ENCODE data around the gene ARID2.

ARID2 gene

GRCh38 chr12:45774508-45775162 is 45.1 kb downstream of the ARID2 start:
- no peak for ATAC-seq
- Mint-ChIP-seq H3K36me3 (peaks cover 15% of the 10 kb centered on the region), H3K4me1 (peaks cover 50% of the 10 kb centered on the region), H3K27me3 (no peaks in the 10 kb centered on the region), H3K9me3 (peaks cover under 1% of the 10 kb centered on the region), H3K27ac (no peak overlapping the region), H3K4me3 (no peak overlapping the region)

GRCh38 chr12:45775465-45775864 is 46.0 kb downstream of the ARID2 start:
- ATAC-seq: no peak
- Mint-ChIP-seq H3K4me3 (no peak overlapping the region), H3K27ac (no peak overlapping the region), H3K36me3 (peaks cover 8% of the 10 kb centered on the region), H3K4me1 (peaks cover 43% of the 10 kb centered on the region), H3K27me3 (no peaks in the 10 kb centered on the region), H3K9me3 (no peaks in the 10 kb centered on the region)

DNA sequence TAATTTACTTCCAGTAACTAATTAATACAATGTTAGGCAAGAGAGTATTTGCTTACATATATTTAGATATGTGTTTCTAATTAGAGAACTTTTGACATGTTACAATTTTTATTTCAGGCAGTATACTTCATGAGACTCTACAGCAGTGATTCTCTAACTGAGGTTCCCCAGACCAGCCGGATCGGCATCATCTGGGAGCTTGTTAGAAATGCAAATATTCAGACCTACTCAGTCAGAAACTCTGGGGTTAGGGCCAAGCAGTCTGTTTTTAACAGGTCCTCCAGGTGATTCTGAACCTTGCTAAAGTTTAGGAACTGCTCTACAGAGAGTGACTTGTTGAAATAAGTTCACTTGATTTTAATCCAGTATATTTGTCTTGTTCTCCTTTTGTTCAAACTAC is 46.5 kb downstream of the ARID2 start:
- ATAC-seq: no peak
- no peaks in the 10 kb centered on the region for H3K9me3 Mint-ChIP-seq
- peaks cover 39% of the 10 kb centered on the region for H3K4me1 Mint-ChIP-seq
- H3K27me3 Mint-ChIP-seq: no peaks in the 10 kb centered on the region
- no peak overlapping the region for H3K27ac Mint-ChIP-seq
- peaks cover 5% of the 10 kb centered on the region for H3K36me3 Mint-ChIP-seq
- H3K4me3 Mint-ChIP-seq: no peak overlapping the region

- Mint-ChIP-seq H3K4me1 (peaks cover 10% of the 10 kb centered on the region), H3K4me3 (no peak overlapping the region), H3K27ac (no peak overlapping the region), H3K36me3 (no peaks in the 10 kb centered on the region), H3K27me3 (no peaks in the 10 kb centered on the region), H3K9me3 (no peaks in the 10 kb centered on the region)
- ATAC-seq: no peak
These were observed 50.4 kb downstream of the ARID2 start for GRCh38 chr12:45779936-45780335.

DNA sequence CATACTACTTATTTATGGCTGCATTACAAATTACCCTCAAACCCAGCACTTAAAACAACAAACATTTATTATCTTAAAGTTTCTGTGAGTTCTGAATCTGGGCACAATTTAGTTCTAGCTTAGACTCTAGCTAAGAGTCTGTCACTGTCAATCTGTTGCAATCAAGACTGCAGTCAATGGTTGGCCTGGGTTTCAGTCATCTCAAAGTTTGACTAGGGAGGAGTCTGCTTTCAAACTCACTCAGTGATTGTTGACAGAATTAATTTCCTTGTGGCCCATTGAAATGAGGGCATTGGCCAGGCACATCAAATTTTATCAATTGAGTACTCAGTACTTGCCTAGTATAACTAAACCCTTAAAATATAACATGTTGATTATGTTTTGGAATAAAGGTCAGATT is 51.6 kb downstream of the ARID2 start:
- H3K27me3 Mint-ChIP-seq: no peaks in the 10 kb centered on the region
- ATAC-seq: no peak
- H3K9me3 Mint-ChIP-seq: no peaks in the 10 kb centered on the region
- H3K27ac Mint-ChIP-seq: no peak overlapping the region
- peaks cover 6% of the 10 kb centered on the region for H3K4me1 Mint-ChIP-seq
- no peaks in the 10 kb centered on the region for H3K36me3 Mint-ChIP-seq
- no peak overlapping the region for H3K4me3 Mint-ChIP-seq

GRCh38 chr12:45785315-45785714 is 55.8 kb downstream of the ARID2 start:
- Mint-ChIP-seq H3K27me3 (no peaks in the 10 kb centered on the region), H3K4me1 (peaks cover 17% of the 10 kb centered on the region), H3K9me3 (no peaks in the 10 kb centered on the region), H3K27ac (no peak overlapping the region), H3K4me3 (no peak overlapping the region), H3K36me3 (peaks cover 9% of the 10 kb centered on the region)
- ATAC-seq: no peak

GRCh38 chr12:45789025-45789424 is 59.5 kb downstream of the ARID2 start:
- no peak for ATAC-seq
- Mint-ChIP-seq H3K9me3 (no peaks in the 10 kb centered on the region), H3K27me3 (no peaks in the 10 kb centered on the region), H3K36me3 (peaks cover 11% of the 10 kb centered on the region), H3K4me3 (no peak overlapping the region), H3K27ac (no peak overlapping the region), H3K4me1 (peaks cover 29% of the 10 kb centered on the region)

DNA sequence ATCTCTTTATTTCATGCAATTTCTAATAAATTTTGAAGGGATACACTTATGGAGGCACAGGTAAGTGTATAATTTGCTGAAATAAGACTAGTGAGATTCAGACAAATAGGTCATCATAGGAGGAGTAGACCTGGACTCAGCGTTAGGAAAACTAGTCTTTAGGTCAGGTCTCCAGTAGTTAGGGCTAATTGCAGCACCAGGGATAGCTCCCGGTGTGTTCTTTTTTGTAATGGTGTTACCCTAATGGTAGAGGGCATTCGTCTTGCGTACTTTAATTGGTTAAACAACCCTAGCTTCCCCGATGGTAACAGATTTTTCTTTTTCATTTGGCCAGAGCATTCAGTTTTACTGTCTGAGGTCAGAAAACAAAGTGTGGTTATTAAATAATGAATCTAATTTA is 64.9 kb downstream of the ARID2 start:
- peaks cover 3% of the 10 kb centered on the region for H3K9me3 Mint-ChIP-seq
- peaks cover 12% of the 10 kb centered on the region for H3K36me3 Mint-ChIP-seq
- peaks cover 19% of the 10 kb centered on the region for H3K4me1 Mint-ChIP-seq
- H3K27me3 Mint-ChIP-seq: no peaks in the 10 kb centered on the region
- ATAC-seq: no peak
- no peak overlapping the region for H3K4me3 Mint-ChIP-seq
- H3K27ac Mint-ChIP-seq: no peak overlapping the region

DNA sequence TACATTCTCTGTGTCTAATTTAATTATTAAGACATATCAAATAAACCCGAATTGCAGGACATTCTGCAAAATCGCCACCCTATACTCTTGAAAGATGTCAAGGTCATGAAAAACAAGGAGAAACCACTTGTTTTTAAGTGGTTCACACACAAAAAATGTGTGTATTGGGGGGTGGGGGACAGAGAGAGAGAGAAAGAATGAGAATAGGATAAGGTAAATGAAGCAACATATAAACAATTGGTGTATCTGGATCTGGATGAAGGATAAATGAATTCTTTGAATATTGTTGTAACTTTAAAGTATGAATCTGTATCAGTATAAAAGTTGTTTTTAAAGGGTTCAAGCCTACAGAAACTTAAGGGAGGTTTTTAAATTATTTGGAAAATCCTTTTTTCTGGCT is 72.1 kb downstream of the ARID2 start:
- no peak for ATAC-seq
- H3K36me3 Mint-ChIP-seq: peaks cover 31% of the 10 kb centered on the region
- H3K4me1 Mint-ChIP-seq: peaks cover 37% of the 10 kb centered on the region
- H3K9me3 Mint-ChIP-seq: peaks cover 3% of the 10 kb centered on the region
- no peak overlapping the region for H3K27ac Mint-ChIP-seq
- H3K4me3 Mint-ChIP-seq: no peak overlapping the region
- H3K27me3 Mint-ChIP-seq: no peaks in the 10 kb centered on the region

GRCh38 chr12:45803111-45803510 is 73.6 kb downstream of the ARID2 start:
- Mint-ChIP-seq H3K27me3 (no peaks in the 10 kb centered on the region), H3K4me3 (no peak overlapping the region), H3K9me3 (peaks cover 3% of the 10 kb centered on the region), H3K36me3 (peaks cover 32% of the 10 kb centered on the region), H3K4me1 (peaks cover 39% of the 10 kb centered on the region), H3K27ac (peak overlapping the region; percentile 9)
- ATAC-seq: no peak

GRCh38 chr12:45816652-45817051 is 87.1 kb downstream of the ARID2 start:
- no peaks in the 10 kb centered on the region for H3K9me3 Mint-ChIP-seq
- H3K4me3 Mint-ChIP-seq: no peak overlapping the region
- peaks cover 41% of the 10 kb centered on the region for H3K36me3 Mint-ChIP-seq
- ATAC-seq: no peak
- no peaks in the 10 kb centered on the region for H3K27me3 Mint-ChIP-seq
- no peak overlapping the region for H3K27ac Mint-ChIP-seq
- H3K4me1 Mint-ChIP-seq: no peaks in the 10 kb centered on the region

DNA sequence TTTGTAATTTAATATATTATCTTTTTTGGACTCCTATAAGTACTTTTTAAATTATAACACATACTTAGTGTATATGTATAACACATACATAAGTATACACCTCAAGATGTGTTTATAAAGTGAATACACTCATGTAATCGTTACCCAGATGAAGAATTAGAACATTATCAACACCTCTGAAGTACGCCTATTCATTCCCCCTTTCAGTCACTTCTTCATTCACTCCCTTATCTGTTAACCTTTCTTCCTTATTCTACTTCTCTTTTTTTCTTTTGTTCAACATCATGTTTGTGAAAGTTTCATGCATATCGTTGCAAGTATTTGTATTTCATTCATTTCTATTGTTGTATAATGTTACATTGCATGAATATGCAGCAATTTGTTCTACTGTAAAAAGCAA is 98.5 kb downstream of the ARID2 start:
- H3K9me3 Mint-ChIP-seq: peaks cover 5% of the 10 kb centered on the region
- no peaks in the 10 kb centered on the region for H3K27me3 Mint-ChIP-seq

GRCh38 chr12:45828402-45828801 is 98.9 kb downstream of the ARID2 start:
- no peak overlapping the region for H3K4me3 Mint-ChIP-seq
- H3K27me3 Mint-ChIP-seq: no peaks in the 10 kb centered on the region
- peaks cover 5% of the 10 kb centered on the region for H3K9me3 Mint-ChIP-seq
- no peak overlapping the region for H3K27ac Mint-ChIP-seq
- ATAC-seq: peak; percentile 39
- peaks cover 57% of the 10 kb centered on the region for H3K36me3 Mint-ChIP-seq
- peaks cover 12% of the 10 kb centered on the region for H3K4me1 Mint-ChIP-seq

More for the DNA sequence above, 98.5 kb downstream of the ARID2 start:
- peaks cover 12% of the 10 kb centered on the region for H3K4me1 Mint-ChIP-seq
- no peak for ATAC-seq
- H3K4me3 Mint-ChIP-seq: no peak overlapping the region
- peaks cover 58% of the 10 kb centered on the region for H3K36me3 Mint-ChIP-seq
- no peak overlapping the region for H3K27ac Mint-ChIP-seq

GRCh38 chr12:45831590-45831989 is 102.1 kb downstream of the ARID2 start:
- ATAC-seq: no peak
- Mint-ChIP-seq H3K4me1 (peaks cover 12% of the 10 kb centered on the region), H3K36me3 (peaks cover 58% of the 10 kb centered on the region), H3K9me3 (peaks cover 5% of the 10 kb centered on the region), H3K27me3 (no peaks in the 10 kb centered on the region), H3K4me3 (no peak overlapping the region), H3K27ac (no peak overlapping the region)

- Mint-ChIP-seq H3K36me3 (peaks cover 47% of the 10 kb centered on the region), H3K9me3 (peaks cover 5% of the 10 kb centered on the region), H3K27me3 (no peaks in the 10 kb centered on the region), H3K4me1 (peaks cover under 1% of the 10 kb centered on the region), H3K27ac (no peak overlapping the region), H3K4me3 (no peak overlapping the region)
- no peak for ATAC-seq
These were observed 103.9 kb downstream of the ARID2 start for GRCh38 chr12:45833401-45833800.

- peaks cover 5% of the 10 kb centered on the region for H3K9me3 Mint-ChIP-seq
- peaks cover 50% of the 10 kb centered on the region for H3K36me3 Mint-ChIP-seq
These were observed 105.3 kb downstream of the ARID2 start for GRCh38 chr12:45834809-45835208.

More at GRCh38 chr12:45834809-45835208, 105.3 kb downstream of the ARID2 start:
- Mint-ChIP-seq H3K27ac (no peak overlapping the region), H3K27me3 (no peaks in the 10 kb centered on the region), H3K4me1 (no peaks in the 10 kb centered on the region), H3K4me3 (no peak overlapping the region)
- ATAC-seq: no peak

All from stimulated activated memory B cell treated with anti-CD40 and anti-IgM and Interleukin-4, amounts not matched to agents 10 μg/mL and 1 μg/mL and 100 μg/mL, for 72 hours (primary cell).